ENCODE results near the gene DENND6B. TPM values are rescaled to one million over a fixed set of nuclear protein-coding genes. Genes with fewer than 3 reads are reported as not detected.

Gene DENND6B
- total RNA-seq, 1 experiment from 2014 or later = 13.2 TPM

- Mint-ChIP-seq H3K9me3 (ENCODE audit: low read depth, unreplicated experiment) (no peaks in the 10 kb centered on the region), H3K27ac (ENCODE audit: unreplicated experiment) (no peak overlapping the region)
- CTCF ChIA-PET = no interaction called here
Measured at GRCh38 chr22:50313021-50313420, 13.8 kb downstream of the DENND6B start.

GRCh38 chr22:50312371-50312770 is 14.4 kb downstream of the DENND6B start:
- H3K4me3 Mint-ChIP-seq (ENCODE audit: low read depth, unreplicated experiment) = no peak overlapping the region
- intact Hi-C loops (cut with micrococcal nuclease; ENCODE audit: unreplicated experiment) = no loop called here
- H3K9me3 Mint-ChIP-seq (ENCODE audit: low read depth, unreplicated experiment) = no peaks in the 10 kb centered on the region
- no peaks in the 10 kb centered on the region for H3K4me1 Mint-ChIP-seq (ENCODE audit: low read depth, unreplicated experiment)
- H3K27ac Mint-ChIP-seq (ENCODE audit: unreplicated experiment) = no peak overlapping the region
- CTCF ChIA-PET = interaction anchor here (0.6 kb wide), 1 partner anchor 36 kb away, joined by 3 read pairs; no protein-coding TSS in a partner anchor
- H3K27me3 Mint-ChIP-seq (ENCODE audit: unreplicated experiment) = no peaks in the 10 kb centered on the region
- no peak for TF ChIP-seq CTCF (IDR thresholded peaks at IDR 0.05; ENCODE audit: unreplicated experiment)
- no TSS peak for BruUV-seq (replicated peaks)
- no peak for DNase-seq
- H3K36me3 Mint-ChIP-seq (ENCODE audit: insufficient read depth, unreplicated experiment) = peaks cover 30% of the 10 kb centered on the region

More at GRCh38 chr22:50313021-50313420, 13.8 kb downstream of the DENND6B start:
- no peak for TF ChIP-seq CTCF (IDR thresholded peaks at IDR 0.05; ENCODE audit: unreplicated experiment)
- intact Hi-C loops (cut with micrococcal nuclease; ENCODE audit: unreplicated experiment) = no loop called here
- Mint-ChIP-seq H3K27me3 (ENCODE audit: unreplicated experiment) (no peaks in the 10 kb centered on the region), H3K4me3 (ENCODE audit: low read depth, unreplicated experiment) (no peak overlapping the region), H3K36me3 (ENCODE audit: insufficient read depth, unreplicated experiment) (peaks cover 23% of the 10 kb centered on the region), H3K4me1 (ENCODE audit: low read depth, unreplicated experiment) (no peaks in the 10 kb centered on the region)
- DNase-seq = no peak
- no TSS peak for BruUV-seq (replicated peaks)

GRCh38 chr22:50311606-50312351 is 15.0 kb downstream of the DENND6B start:
- BruUV-seq (replicated peaks) = no TSS peak
- CTCF ChIA-PET = interaction anchor here (0.6 kb wide), 1 partner anchor 35 kb away, joined by 3 read pairs; no protein-coding TSS in a partner anchor

GRCh38 chr22:50310949-50311444 is 15.8 kb downstream of the DENND6B start:
- H3K27me3 Mint-ChIP-seq (ENCODE audit: unreplicated experiment) = no peaks in the 10 kb centered on the region
- no peak for DNase-seq
- TF ChIP-seq CTCF (IDR thresholded peaks at IDR 0.05; ENCODE audit: unreplicated experiment) = no peak
- H3K27ac Mint-ChIP-seq (ENCODE audit: unreplicated experiment) = no peak overlapping the region
- CTCF ChIA-PET = no interaction called here
- H3K36me3 Mint-ChIP-seq (ENCODE audit: insufficient read depth, unreplicated experiment) = peaks cover 42% of the 10 kb centered on the region
- intact Hi-C loops (cut with micrococcal nuclease; ENCODE audit: unreplicated experiment) = no loop called here
- no peak overlapping the region for H3K4me3 Mint-ChIP-seq (ENCODE audit: low read depth, unreplicated experiment)
- no TSS peak for BruUV-seq (replicated peaks)
- H3K9me3 Mint-ChIP-seq (ENCODE audit: low read depth, unreplicated experiment) = no peaks in the 10 kb centered on the region
- H3K4me1 Mint-ChIP-seq (ENCODE audit: low read depth, unreplicated experiment) = peaks cover 1% of the 10 kb centered on the region

More at GRCh38 chr22:50311606-50312351, 15.0 kb downstream of the DENND6B start:
- Mint-ChIP-seq H3K4me1 (ENCODE audit: low read depth, unreplicated experiment) (no peaks in the 10 kb centered on the region), H3K9me3 (ENCODE audit: low read depth, unreplicated experiment) (no peaks in the 10 kb centered on the region), H3K36me3 (ENCODE audit: insufficient read depth, unreplicated experiment) (peaks cover 34% of the 10 kb centered on the region), H3K27me3 (ENCODE audit: unreplicated experiment) (no peaks in the 10 kb centered on the region), H3K27ac (ENCODE audit: unreplicated experiment) (no peak overlapping the region), H3K4me3 (ENCODE audit: low read depth, unreplicated experiment) (no peak overlapping the region)
- DNase-seq = no peak
- TF ChIP-seq CTCF (IDR thresholded peaks at IDR 0.05; ENCODE audit: unreplicated experiment) = no peak
- intact Hi-C loops (cut with micrococcal nuclease; ENCODE audit: unreplicated experiment) = no loop called here

Measured in Calu3 (cell line).